NCI-H128 (cell line): Measurements from ENCODE around the gene ASGR2.

Experiments
- DNase-seq: peaks from one replicate; lab custom pipeline; 2025; ENCODE audit not compliant: unreplicated experiment; lab: John Stamatoyannopoulos, UW

The ASGR2 gene

GRCh38 chr17:7067198-7067597 is 47.4 kb downstream of the ASGR2 start:
- DNase-seq = no peak

DNA sequence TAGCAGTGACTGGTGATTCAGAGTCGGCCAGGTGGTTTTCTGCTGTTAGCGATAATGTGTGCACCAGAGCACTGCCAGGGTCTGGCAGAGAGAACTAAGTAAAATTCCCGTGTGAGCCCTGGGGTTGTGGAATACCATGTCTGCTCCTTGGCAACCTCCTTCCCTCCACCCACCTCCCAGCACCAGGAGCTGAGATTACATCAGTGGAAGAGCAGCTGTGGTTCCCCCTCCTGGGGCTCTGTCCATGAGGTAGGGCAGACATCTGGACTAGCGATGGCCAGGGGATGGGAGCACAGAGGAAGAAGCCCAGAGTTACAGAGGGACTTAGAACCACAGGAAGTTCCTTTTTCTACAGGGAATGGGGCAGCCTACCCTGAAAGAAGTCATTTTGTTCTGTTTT is 50.4 kb downstream of the ASGR2 start:
- no peak for DNase-seq

GRCh38 chr17:7063518-7064094 is 51.0 kb downstream of the ASGR2 start:
- no peak for DNase-seq

DNA sequence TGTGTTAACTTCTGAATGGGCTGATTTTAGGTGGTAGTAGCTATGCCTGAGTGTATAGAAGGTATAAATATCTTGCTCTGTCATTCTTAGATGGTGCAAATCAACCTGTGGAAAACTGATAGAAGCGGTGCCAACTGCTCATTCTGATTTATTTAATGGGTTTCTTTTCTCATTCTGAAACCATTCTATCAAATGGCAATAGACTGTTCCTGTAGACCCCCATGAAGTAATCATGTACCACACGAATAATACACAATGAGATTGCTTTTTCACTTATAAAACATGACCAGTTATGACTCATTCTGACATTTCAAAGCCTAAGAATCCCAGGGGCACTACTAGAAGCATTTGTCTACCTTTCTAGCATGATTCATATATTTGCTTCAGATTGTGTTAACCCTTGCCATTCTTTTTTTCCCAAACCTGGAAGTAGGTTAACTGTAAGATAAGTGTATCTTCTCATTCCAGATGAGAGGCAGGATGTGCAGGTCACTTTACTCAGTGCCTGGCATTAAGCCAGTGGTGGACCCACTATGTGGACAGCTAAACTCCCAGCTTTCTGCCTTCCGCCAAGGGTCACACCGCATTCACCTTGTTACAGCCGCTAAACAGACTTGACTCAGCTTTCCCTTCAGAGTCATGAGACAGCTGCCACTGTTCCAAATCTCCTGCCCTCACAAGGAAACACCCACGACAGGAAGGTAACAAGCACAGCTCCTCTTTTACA is 54.3 kb downstream of the ASGR2 start:
- DNase-seq = no peak

DNA sequence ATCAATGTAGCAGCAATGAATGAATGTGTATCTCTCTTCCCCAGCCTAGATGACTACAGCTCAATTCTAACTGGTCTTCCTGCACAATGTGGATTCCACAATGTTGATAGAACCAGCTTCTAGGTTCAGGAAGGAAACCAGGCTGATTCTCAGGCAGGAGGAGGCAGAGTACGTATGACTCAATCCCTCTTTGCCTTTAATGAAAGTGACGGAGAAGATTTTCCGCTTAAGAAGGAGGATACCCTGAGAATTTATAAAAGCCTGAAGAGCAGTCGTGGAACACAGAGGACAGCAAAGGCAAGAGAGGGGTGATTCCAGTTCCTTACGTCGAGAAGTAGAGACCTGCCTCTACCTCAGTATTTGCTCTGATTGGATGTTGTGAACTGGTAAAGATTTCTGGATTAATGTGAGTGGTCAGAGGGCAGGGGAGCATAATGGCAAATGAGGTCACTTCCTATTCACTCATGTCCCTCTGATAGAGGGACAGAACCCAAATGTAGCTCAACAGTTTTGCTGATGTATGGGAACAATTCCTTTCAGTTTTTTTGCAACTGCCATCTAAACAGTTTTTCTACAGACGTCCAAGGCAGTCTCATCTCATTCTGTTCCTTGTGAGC is 55.7 kb downstream of the ASGR2 start:
- no peak for DNase-seq

DNA sequence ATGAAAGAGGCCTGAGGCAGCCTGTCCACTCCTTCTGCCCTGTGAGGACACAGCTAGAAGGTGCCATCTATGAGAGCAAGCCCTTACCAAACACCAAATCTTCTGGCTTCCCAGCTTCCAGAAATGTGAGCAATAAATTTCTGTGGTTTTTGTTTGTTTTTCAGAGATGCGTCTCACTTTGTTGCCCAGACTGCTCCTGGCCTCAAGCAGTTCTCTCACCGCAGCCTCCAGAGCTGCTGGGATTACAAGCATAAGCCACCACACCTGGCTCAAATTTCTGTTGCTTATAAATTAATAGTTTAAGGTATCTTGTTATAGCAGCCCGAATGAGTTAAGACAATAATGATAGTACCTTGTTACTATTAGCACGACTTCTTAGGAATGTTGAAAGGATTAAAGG is 58.2 kb downstream of the ASGR2 start:
- DNase-seq = no peak
